HG03103 (cell line): ENCODE measurements around the gene OR4S1.
"Not testable (repeated sequence)": the region's sequence is repeated elsewhere in the genome, so short reads cannot be mapped to it uniquely, and the experiment has no call there.

ENCODE experiments used
- ATAC-seq: cut with Tn5 transposase; IDR thresholded peaks from one replicate; pipeline ENCODE4 v1.9.1; 2021; ENCODE audit warnings: low read depth; ENCODE audit not compliant: unreplicated experiment

The OR4S1 gene, protein sequence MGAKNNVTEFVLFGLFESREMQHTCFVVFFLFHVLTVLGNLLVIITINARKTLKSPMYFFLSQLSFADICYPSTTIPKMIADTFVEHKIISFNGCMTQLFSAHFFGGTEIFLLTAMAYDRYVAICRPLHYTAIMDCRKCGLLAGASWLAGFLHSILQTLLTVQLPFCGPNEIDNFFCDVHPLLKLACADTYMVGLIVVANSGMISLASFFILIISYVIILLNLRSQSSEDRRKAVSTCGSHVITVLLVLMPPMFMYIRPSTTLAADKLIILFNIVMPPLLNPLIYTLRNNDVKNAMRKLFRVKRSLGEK

GRCh38 chr11:48305923-48306322 lies at the start of gene OR4S1:
Gene OR4S1, plus strand, starts transcription at chr11:48306223. Its CDS starts 0 bp downstream, at chr11:48306223.
- ATAC-seq = no peak

GRCh38 chr11:48261600-48261999 lies 44.4 kb upstream of the OR4S1 start:
- no peak for ATAC-seq

DNA sequence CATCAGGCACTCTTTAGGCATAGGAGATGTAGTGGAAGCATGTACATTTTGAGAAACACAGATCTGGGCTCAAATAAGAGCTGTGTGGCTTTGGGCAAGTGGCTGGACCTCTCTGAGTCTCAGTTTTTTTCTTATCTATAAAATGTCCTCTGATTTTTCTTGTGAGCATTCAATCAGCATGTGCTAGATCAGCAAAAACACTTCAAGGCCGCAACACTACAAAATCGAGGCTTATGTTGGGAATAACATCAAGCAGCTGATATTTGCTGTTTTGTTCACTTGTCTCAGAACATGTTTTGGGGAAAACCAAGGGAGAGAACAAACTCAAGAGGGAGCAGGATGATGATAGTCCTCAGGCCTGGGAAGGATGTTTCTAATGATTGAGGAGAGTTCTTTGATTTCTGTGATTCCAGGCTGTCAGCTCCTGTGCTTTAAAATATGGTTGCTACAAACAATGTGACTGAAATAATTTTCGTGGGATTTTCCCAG lies 42.6 kb upstream of the OR4S1 start, which contains the start of gene OR4X1:
OR4X1 (plus strand) TSS at position 439 of the 489 bp plus-strand sequence; CDS start at position 439, 0 bp downstream.
- no peak for ATAC-seq

DNA sequence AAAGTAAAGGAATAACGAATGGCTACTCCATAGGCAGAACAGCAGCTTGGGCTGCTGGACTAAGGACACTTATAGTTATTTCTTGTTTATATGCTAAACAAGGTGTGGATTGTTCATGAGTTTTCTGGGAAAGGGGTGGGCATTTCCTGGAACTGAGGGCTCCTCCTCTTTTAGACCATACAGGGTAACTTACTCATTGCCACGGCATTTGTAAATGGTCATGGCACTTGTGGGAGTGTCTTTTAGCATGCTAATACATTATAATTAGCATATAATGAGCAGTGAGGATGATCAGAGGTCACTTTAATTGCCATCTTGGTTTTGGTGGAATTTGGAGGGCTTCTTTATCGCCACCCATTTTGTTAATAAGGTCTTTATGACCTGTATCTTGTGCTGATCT lies 35.4 kb upstream of the OR4S1 start:
- ATAC-seq = no peak

DNA sequence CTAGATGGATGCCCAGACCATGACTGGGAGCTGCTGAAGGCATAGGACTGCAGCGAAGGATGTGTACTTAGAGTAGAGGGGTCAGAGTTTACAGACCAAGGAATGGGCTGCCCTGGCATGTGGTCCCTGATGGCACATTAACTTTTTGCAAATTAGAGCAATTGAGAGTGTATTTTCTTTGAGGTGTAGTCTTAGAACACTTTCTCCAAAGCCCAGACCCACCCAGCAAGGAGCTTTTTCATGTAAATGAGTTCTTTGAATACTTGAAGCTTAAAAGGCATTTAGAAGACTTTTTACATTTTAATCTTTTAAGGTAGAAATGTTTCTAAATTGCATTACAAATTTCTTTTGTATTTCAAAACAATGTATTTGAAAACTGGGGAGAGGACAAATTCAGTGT lies 33.4 kb upstream of the OR4S1 start:
- no peak for ATAC-seq

- ATAC-seq = peak; percentile 89
Observed at GRCh38 chr11:48307760-48308386, 1.9 kb downstream of the OR4S1 start.

GRCh38 chr11:48313590-48313989 lies 7.6 kb downstream of the OR4S1 start:
- ATAC-seq = not testable (repeated sequence)

- not testable (repeated sequence) for ATAC-seq
Observed at GRCh38 chr11:48319813-48320212, 13.8 kb downstream of the OR4S1 start.

DNA sequence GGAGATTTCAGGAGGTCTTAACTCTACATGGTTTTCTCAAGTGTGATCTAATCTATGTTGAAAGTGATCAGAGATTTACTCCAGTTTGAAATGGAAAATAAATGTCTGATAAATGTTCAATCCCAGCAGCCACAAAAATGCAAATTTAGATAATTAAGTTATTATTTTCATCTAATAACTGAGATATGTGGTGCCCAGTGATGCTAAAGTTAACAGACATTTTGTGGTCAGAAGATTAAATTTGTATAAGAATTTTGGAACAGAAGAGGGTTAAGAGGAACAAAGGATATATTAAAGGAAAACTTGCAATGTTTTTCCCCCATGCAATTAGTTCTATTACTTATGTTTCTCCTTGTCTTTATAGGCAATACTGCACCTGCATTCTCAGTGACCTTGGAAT lies 18.6 kb downstream of the OR4S1 start, which contains the start of gene OR4C3:
OR4C3 (plus strand) TSS at position 301 of the 400 bp plus-strand sequence. CDS start 102 bp downstream, outside the sequence.
- ATAC-seq = not testable (repeated sequence)

DNA sequence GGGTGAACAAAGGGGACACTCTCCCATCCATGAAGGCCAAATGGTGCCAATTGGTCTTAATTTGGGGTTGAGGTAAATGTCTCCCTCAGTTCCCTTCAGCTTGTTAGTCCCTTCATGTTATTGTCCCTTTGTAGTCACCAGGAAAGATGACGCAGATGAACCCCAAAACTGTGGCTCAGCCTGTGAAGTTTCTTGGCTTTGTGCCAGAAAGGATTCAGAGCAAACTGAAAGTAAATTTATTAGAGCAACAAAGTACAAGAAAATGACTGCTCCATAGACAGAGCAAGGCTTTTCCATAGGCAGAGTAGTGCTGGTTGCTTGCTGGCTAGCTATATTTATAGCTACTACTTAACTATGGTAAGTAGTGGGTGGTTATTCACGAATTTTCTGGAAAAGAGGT lies 35.4 kb downstream of the OR4S1 start:
- no peak for ATAC-seq

- not testable (repeated sequence) for ATAC-seq
Observed at GRCh38 chr11:48342505-48342904, 36.5 kb downstream of the OR4S1 start.

GRCh38 chr11:48346286-48346685 lies 40.3 kb downstream of the OR4S1 start:
- ATAC-seq = not testable (repeated sequence)

DNA sequence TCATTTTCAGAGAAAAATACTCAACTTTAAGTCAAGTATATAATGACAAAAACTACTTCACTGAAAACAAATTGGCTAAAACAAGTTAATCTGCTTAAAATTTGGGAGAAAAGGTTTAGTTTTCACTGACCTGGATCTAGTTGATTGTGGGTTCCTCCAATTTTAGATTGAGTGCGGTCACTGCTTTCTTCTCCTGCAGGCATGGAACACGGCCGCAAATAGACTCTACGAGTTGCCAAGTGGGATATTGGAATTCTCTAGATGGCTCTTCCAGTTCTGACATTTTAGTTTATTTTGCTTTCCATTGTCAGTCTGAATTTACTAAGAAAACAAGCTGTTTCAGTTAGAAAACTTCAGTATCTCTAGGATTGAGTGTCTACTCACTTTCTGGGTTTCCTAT lies 48.0 kb downstream of the OR4S1 start:
- no peak for ATAC-seq

DNA sequence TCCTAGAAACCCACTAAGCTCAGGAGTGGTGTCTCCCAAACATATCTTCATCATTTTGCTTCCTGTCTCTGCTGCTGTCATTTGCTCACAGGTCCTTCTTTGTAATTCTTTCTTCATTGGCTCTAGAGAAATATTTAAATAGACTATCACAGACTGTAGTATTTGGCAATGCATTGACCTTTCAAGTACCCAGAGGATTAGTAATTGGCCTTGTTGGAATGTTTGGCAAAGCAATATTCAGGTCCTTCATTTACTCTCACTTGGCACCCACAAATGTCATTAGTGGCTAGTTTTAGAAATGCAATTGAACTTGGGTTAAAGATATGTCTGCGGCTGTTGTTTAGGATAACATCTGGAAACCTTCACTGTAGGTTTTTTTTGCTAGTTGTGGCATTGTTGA lies 48.7 kb downstream of the OR4S1 start:
- ATAC-seq = no peak
